CMK (cell line): Measurements from ENCODE around the gene GABRB3.

Experiments
- DNase-seq: peaks from one replicate; pipeline ENCODE4 v3.0.0-alpha.2; 2010; ENCODE audit warnings: low read depth

The GABRB3 gene

GRCh38 chr15:26628879-26629529, 143.9 kb downstream of the GABRB3 start:
- DNase-seq, result no peak

- DNase-seq, result no peak
These were observed 144.8 kb downstream of the GABRB3 start for GRCh38 chr15:26628071-26628470.

- DNase-seq, result no peak
These were observed 148.7 kb downstream of the GABRB3 start for GRCh38 chr15:26624128-26624527.

DNA sequence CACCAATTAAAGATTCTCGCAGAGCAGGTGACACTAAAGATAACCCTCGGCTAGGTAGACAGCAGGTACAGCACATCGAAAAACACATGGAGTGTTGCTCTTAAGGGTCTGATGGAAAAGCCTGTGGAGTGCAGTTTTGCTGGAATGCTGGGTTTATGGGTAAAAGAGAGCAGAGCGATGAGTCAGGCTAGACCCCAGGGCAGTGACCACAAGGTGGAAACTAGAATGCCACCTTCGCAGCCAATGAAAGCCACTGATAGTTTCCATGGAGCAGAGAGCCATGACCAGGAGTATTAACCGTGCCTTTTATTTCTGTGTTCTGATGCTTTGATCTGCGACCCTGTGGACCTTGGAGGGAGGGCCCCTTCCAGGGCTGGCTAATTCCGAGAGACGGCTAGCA, 149.8 kb downstream of the GABRB3 start:
- DNase-seq, result no peak

GRCh38 chr15:26621816-26622215, 151.1 kb downstream of the GABRB3 start:
- no peak for DNase-seq

- DNase-seq, result no peak
These were observed 152.1 kb downstream of the GABRB3 start for GRCh38 chr15:26620528-26621458.

DNA sequence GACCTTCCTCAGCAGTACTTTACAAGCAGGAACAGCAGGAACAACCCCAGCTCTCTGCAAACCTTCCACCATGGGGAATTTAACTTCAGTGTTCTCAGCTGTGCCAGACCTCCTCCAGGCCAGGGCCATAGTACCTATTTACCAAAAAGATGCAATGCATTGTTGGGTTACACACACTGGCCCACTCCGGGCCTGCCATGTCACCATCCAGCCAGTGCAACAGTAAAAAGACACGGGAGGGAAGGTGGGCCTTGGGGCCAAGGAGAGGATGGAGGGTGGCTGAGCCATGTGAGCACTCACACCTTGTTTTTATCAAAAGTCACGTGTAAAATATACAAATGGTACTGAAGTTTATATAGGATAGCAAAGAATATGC, 157.0 kb downstream of the GABRB3 start:
- DNase-seq, result no peak

DNA sequence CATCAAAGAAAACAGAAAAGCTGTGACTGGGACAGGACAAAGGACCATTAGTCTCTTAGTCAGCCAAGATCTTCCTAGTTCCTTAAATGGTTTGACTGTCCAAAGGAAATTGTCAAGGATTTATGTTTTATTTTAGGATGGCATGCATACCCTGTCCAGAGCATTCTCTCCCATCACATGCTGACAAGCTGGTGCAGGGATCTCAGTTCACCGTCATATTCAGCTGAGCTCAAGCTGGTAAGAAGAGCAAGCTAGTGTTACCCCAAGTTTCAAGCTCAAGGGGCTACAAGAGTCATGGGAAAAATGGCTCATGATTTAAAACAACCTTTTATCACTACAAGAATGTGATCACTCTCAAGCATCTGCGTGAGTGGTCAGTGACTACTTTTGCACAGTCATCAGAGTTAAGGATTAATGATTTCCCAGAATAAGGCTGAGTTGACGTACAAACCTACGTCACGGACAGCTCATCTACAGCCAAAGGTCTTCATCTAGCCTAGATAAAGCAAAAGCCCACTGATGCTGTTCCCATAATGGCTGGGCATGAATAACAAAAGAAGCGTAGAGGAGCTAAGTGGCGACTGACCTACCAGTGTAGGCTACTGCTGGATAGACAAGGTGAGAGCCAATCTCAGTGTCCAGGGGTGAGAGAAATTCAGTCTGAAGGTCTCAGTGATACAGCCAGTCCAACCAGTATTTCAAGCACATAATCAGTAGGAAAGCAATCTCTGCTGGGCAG, 157.5 kb downstream of the GABRB3 start:
- DNase-seq, result no peak

DNA sequence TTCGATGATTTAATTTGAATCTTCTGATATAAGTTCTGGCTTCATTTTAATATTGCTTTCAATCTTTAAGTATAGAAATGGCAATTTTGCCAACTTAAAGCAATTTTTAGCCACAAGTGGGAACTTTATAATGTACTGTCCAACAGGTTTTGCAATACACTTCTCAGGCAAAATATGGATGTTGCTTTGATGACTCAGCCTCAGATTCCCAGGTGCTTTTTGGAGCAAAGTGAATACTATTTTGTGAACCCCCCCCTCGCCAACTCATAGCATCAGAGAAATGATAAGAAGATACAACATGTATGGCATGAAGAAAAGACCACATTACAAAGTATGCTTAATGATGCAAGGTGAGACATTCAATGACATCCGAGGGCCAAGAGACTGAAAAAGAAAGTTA, 158.1 kb downstream of the GABRB3 start:
- DNase-seq, result no peak

- no peak for DNase-seq
These were observed 174.2 kb downstream of the GABRB3 start for GRCh38 chr15:26598704-26599103.

DNA sequence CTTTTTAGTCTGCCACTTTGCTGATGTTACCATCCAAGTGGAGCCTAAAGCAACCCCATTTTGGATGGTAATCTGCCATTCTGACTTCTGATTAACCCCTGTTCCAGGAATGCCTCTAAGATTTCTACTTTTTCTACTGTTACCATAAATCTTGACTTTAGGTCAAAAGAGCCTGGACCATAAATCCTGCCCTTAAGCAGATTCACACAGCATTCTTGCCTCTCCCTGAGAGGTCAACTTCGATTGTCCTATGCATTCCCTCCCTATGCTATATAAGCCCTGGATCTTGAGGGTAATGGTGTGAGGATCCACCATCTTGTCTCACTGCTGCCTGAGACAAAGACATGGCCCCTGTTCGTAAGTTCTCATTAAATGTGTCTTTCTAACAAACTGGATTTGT, 177.3 kb downstream of the GABRB3 start:
- no peak for DNase-seq

DNA sequence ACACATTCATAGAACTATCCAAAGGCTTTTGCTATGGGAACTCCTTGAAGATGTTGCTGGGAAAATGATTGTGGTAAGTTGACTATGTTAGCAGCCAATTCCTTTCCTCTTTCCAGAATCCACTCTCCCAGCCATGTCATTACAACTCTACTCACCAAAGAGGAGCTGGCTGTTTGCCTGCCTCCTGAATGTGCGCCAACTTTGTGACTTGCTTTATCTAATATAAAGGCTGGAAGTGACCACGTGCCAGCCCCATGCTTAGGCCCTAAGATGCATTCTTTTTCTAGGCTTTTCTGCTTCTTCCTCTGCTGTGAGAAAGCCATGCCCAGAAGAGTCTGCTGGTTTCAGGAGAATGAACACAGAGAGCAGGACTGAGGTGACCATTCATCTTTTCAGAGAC, 182.2 kb downstream of the GABRB3 start:
- DNase-seq, result no peak

DNA sequence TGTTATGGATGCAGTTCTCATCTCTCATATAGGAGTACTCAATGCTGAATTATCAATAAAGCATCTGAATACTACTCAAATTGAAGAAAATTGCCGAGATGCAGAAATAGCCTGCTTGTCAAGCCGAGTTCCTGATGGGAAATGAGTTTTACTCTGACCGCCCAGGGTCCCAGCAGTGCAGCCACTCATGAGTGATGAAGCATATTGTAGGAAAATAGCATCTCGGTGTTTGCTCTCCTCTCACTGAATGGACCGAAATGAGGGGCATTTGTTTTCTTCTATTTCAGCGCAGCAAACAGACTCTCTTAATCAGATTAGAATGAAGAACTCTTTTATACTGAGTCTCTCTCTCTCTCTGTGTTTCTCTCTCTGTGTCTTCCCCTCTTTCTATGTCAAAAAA, 190.0 kb downstream of the GABRB3 start:
- DNase-seq, result no peak

GRCh38 chr15:26580943-26581342, 191.9 kb downstream of the GABRB3 start:
- no peak for DNase-seq

GRCh38 chr15:26572602-26573350, 200.1 kb downstream of the GABRB3 start:
- no peak for DNase-seq

GRCh38 chr15:26571346-26571745, 201.5 kb downstream of the GABRB3 start:
- no peak for DNase-seq

DNA sequence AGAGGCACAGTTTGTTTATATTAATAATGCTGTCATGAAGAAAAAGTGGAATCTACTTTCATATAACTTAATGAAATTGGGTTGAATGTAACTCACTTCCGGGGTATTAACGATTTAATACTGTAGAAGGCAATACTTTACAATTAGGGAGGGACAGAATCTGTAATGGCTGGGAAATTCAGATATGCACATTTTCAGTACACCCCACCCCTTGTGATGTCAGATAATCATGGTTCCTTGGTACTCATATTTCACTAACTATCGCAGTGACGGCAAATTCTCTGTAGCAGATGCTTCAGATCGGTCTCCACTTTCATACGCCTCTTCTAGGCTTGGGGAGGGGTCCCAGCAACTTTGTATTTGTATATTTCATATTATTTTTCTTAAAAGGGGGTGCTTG, 207.3 kb downstream of the GABRB3 start:
- DNase-seq, result no peak

DNA sequence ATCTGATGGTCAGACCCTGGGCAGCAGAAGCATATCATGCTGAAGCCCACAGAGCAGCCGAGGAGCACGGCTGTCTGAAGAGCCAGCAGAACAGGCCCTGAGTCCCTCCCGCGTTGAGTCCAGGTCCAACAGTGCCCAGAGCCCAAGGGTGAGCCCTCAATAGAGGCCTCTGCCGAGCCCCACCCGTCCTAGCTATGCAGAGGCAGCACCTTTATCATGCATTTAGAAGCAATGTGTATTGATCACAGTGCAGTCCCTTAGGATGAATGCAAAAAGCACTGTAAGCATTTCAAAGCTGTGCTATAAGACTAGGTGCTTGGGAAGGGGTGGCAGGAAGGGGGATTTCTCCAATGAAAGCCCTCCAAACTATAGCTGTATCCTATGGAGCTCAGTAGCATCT, 208.5 kb downstream of the GABRB3 start:
- DNase-seq, result no peak

DNA sequence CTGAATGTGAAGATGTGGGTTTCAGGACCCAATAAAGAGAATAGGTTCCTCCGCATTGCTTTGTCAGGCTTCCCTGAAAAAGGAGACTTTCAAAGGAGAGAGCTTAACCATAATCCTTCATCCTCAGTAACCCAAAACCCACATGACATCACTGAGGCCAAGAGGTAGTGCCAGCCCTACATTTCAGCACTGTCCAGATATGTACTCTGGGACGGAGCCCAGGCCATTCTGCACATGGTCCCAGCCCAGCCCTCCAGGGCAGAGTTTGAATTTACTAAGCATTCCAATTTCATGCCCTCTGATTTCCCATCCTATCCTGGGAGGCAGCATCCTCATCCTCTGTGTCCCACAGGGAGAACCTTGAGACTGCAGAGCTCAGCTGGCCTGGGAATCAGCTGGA, 210.5 kb downstream of the GABRB3 start:
- DNase-seq, result no peak

- DNase-seq, result no peak
These were observed 211.0 kb downstream of the GABRB3 start for GRCh38 chr15:26561896-26562295.

DNA sequence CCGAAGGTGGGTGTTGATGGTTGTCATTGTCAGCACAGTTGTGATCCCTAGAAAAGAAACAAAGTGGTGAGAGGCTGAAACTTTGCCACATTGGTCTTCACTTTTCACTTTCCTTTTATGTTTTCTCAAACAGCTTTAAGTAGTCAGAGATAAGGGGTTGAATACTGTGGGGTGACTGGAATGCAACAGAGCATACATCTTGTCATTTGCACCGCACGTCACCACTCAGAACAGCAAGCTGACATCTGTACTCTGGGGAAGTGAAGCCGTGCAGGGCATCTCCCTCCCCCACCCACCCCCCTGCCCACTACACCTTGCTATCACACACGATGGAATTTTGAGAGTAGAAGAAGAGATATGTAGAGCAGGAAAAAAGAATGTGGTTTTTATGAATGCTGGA, 211.7 kb downstream of the GABRB3 start:
- DNase-seq, result no peak

GRCh38 chr15:26555898-26556297, 217.0 kb downstream of the GABRB3 start:
- no peak for DNase-seq
